ENCODE data around the gene UCP1.

The UCP1 gene, protein sequence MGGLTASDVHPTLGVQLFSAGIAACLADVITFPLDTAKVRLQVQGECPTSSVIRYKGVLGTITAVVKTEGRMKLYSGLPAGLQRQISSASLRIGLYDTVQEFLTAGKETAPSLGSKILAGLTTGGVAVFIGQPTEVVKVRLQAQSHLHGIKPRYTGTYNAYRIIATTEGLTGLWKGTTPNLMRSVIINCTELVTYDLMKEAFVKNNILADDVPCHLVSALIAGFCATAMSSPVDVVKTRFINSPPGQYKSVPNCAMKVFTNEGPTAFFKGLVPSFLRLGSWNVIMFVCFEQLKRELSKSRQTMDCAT

DNA sequence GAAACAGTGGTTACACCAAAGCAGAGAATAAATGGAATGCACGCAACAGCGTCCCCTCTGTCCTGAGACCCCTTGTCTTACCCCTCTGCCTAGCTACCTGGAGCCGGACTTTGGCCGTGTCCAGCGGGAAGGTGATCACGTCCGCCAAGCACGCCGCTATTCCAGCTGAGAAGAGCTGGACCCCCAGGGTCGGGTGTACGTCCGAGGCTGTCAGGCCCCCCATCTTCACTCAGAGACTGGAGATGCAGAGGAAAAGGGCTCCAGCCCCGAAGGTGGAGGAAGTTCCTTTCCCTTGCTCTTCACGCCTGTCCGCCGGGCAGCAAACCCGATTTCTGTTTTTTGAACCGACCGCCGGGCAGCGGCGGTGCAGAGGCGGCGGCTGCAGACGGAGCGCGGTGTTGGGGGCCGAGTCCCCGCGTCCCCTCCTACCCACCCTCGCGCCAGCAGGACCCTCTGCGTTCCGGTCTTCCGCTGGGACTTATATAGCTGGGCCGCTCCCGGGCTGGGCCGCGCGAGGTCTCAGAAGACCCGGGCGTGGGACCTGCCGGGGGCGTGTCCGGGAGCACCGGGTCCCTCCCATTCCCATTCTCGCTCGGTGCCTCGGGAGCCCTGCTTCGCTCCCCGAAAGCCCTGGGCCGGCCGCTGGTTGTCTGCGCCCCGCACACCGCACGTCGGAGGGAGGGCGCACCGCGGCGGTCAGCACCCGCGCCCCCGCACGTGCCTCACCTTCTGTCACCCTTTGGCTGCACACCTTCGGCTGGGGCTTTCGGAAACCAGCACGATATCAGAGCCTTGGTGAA is at the start of gene UCP1:
UCP1 (minus strand) TSS at position 455 of the 800 bp plus-strand sequence; CDS start at position 223, 232 bp downstream.
- Histone ChIP-seq H3K36me3 (no peaks in the 10 kb centered on the region), H3K27ac (no peak within 1 kb of the TSS), H3K27me3 (peaks cover 100% of the 10 kb centered on the region), H3K4me3 (ENCODE audit: low read depth in 1 of 2, low read length in 1 of 2) (peak within 1 kb of the TSS in 1 of 2 experiments; percentile 34), H3K4me1 (ENCODE audit: control insufficient read depth in 1 of 2, insufficient read depth in 1 of 2, low read depth in 1 of 2, low read length in 1 of 2) (peaks cover 6 to 10% of the 10 kb centered on the region in 2 experiments), H3K9me3 (no peaks in the 10 kb centered on the region)
- TF ChIP-seq CTCF (IDR thresholded peaks at IDR 0.05) = no peak

- no peak overlapping the region for H3K4me3 ChIP-seq (ENCODE audit: low read depth in 1 of 2, low read length in 1 of 2)
- H3K27ac ChIP-seq = no peak overlapping the region
Measured at GRCh38 chr4:140617499-140618248, 48.9 kb upstream of the UCP1 start.

DNA sequence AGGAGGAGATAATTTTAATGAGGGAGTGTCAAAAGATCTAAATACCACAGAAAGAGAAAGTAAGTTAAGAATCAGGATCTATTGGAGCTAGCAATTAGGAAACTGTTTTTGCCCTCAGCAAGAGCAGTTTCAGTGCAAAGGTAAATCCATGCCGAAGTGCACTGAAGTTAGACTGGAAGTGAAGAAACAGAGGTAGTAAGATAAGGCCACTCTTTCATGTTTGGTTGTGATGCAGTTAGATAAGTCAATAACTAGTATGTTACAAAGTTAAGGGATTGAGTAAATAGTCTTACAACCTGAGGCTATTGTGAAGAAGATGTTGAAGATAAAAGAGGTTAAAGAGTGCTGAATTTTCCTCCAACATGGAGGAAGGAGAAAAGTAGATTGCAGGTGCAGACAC is 46.7 kb upstream of the UCP1 start:
- Histone ChIP-seq H3K36me3 (no peaks in the 10 kb centered on the region), H3K27me3 (no peaks in the 10 kb centered on the region), H3K4me3 (ENCODE audit: low read depth in 1 of 2, low read length in 1 of 2) (no peak overlapping the region), H3K9me3 (no peaks in the 10 kb centered on the region), H3K27ac (no peak overlapping the region), H3K4me1 (ENCODE audit: control insufficient read depth in 1 of 2, insufficient read depth in 1 of 2, low read depth in 1 of 2, low read length in 1 of 2) (no peaks in the 10 kb centered on the region)
- TF ChIP-seq CTCF (IDR thresholded peaks at IDR 0.05) = no peak

More at GRCh38 chr4:140617499-140618248, 48.9 kb upstream of the UCP1 start:
- no peaks in the 10 kb centered on the region for H3K4me1 ChIP-seq (ENCODE audit: control insufficient read depth in 1 of 2, insufficient read depth in 1 of 2, low read depth in 1 of 2, low read length in 1 of 2)
- H3K9me3 ChIP-seq = no peaks in the 10 kb centered on the region
- TF ChIP-seq CTCF (IDR thresholded peaks at IDR 0.05) = no peak
- no peaks in the 10 kb centered on the region for H3K36me3 ChIP-seq
- H3K27me3 ChIP-seq = no peaks in the 10 kb centered on the region

GRCh38 chr4:140612357-140612756 is 43.6 kb upstream of the UCP1 start:
- no peak for TF ChIP-seq CTCF (IDR thresholded peaks at IDR 0.05)
- Histone ChIP-seq H3K36me3 (no peaks in the 10 kb centered on the region), H3K9me3 (no peaks in the 10 kb centered on the region), H3K27me3 (no peaks in the 10 kb centered on the region), H3K4me3 (ENCODE audit: low read depth in 1 of 2, low read length in 1 of 2) (no peak overlapping the region), H3K4me1 (ENCODE audit: control insufficient read depth in 1 of 2, insufficient read depth in 1 of 2, low read depth in 1 of 2, low read length in 1 of 2) (no peaks in the 10 kb centered on the region), H3K27ac (no peak overlapping the region)

- no peak for TF ChIP-seq CTCF (IDR thresholded peaks at IDR 0.05)
- H3K4me3 ChIP-seq (ENCODE audit: low read depth in 1 of 2, low read length in 1 of 2) = no peak overlapping the region
- H3K9me3 ChIP-seq = no peaks in the 10 kb centered on the region
- H3K36me3 ChIP-seq = no peaks in the 10 kb centered on the region
- H3K27ac ChIP-seq = no peak overlapping the region
- no peaks in the 10 kb centered on the region for H3K27me3 ChIP-seq
- H3K4me1 ChIP-seq (ENCODE audit: control insufficient read depth in 1 of 2, insufficient read depth in 1 of 2, low read depth in 1 of 2, low read length in 1 of 2) = no peaks in the 10 kb centered on the region
Measured at GRCh38 chr4:140611854-140612253, 43.1 kb upstream of the UCP1 start.

All from neutrophil (primary cell).